ENCODE data around the gene RALGAPA1. TPM values are rescaled to one million over a fixed set of nuclear protein-coding genes. Genes with fewer than 3 reads are reported as not detected.

RALGAPA1 gene
- total and polyA plus RNA-seq, 2 experiments from 2014 or later = 21.9 to 27.3 TPM

- Histone ChIP-seq H3K27me3 (ENCODE audit: insufficient read depth) (no peaks in the 10 kb centered on the region), H3F3A (replicated peaks; ENCODE audit: low read depth) (no peaks in the 10 kb centered on the region), H2AFZ (no peak overlapping the region), H3K36me3 (ENCODE audit: insufficient read depth) (no peaks in the 10 kb centered on the region), H4K20me1 (replicated peaks; ENCODE audit: insufficient read depth) (no peaks in the 10 kb centered on the region), H3K79me2 (replicated peaks; ENCODE audit: insufficient read depth) (no peaks in the 10 kb centered on the region), H3K4me2 (no peak overlapping the region), H3K4me3 (no peak overlapping the region), H3K27ac (ENCODE audit: low read depth) (no peak overlapping the region), H3K4me1 (ENCODE audit: insufficient read depth) (no peaks in the 10 kb centered on the region), H3K9me2 (ENCODE audit: insufficient read depth) (no peaks in the 10 kb centered on the region)
- H3K27me3 Mint-ChIP-seq (ENCODE audit: insufficient read depth, low read depth, poor library complexity) = peaks cover under 1% of the 10 kb centered on the region
- no peak overlapping the region for H3K4me3 Mint-ChIP-seq
- ATAC-seq = no peak
- H3K9me3 Mint-ChIP-seq = no peaks in the 10 kb centered on the region
- no peaks in the 10 kb centered on the region for H3K4me1 Mint-ChIP-seq
- no peak for DNase-seq (ENCODE audit: low spot score)
- TF ChIP-seq EZH2phosphoT487 (IDR thresholded peaks at IDR 0.05; ENCODE audit: unreplicated experiment) = no peak
- no peak for TF ChIP-seq POLR2AphosphoS5 (IDR thresholded peaks at IDR 0.05; ENCODE audit: low read depth)
- TF ChIP-seq ETS1 (IDR thresholded peaks at IDR 0.05) = no peak
- no peak for TF ChIP-seq CTCF (conservative IDR thresholded peaks at IDR 0.05; ENCODE audit: low read depth in 2 of 2)
- TF ChIP-seq NANOG (IDR thresholded peaks at IDR 0.05; ENCODE audit: borderline replicate concordance) = no peak
- no peak for TF ChIP-seq JUNB (IDR thresholded peaks at IDR 0.05; ENCODE audit: unreplicated experiment)
- no peak for TF ChIP-seq ZNF331 (CRISPR knock-in tag; IDR thresholded peaks at IDR 0.05; ENCODE audit: low read depth)
- TF ChIP-seq ZNF114 (CRISPR knock-in tag; IDR thresholded peaks at IDR 0.05) = no peak
- TF ChIP-seq REST (IDR thresholded peaks at IDR 0.05; ENCODE audit: unreplicated experiment) = no peak
- TF ChIP-seq STAT1 (IDR thresholded peaks at IDR 0.05; ENCODE audit: unreplicated experiment) = no peak
- TF ChIP-seq CREB1 (CRISPR knock-in tag; IDR thresholded peaks at IDR 0.05; ENCODE audit: low read depth) = no peak
- TF ChIP-seq EZH2 (IDR thresholded peaks at IDR 0.05; ENCODE audit: low read depth, unreplicated experiment) = no peak
- H3K36me3 Mint-ChIP-seq (ENCODE audit: low read depth) = no peaks in the 10 kb centered on the region
- H3K27ac Mint-ChIP-seq = no peak overlapping the region
These were observed 235.2 kb downstream of the RALGAPA1 start for GRCh38 chr14:35573911-35574310.

Measured in GM23338 (cell line).